Type B pancreatic cell (in vitro differentiated cells): Measurements from ENCODE around the gene EVC. TPM values are rescaled to one million over a fixed set of nuclear protein-coding genes. Genes with fewer than 3 reads are reported as not detected.
"Not testable (repeated sequence)": the region's sequence is repeated elsewhere in the genome, so short reads cannot be mapped to it uniquely, and the experiment has no call there.

Source experiments
- DNase-seq: peaks from one replicate; pipeline ENCODE4 v3.0.0; 2021; ENCODE audit warnings: mixed read lengths; ENCODE audit not compliant: unreplicated experiment; ENCODE audit errors: extremely low spot score
- H3K27ac Mint-ChIP-seq: 2 replicates; pipeline ENCODE4 v1.8.0; 2021; ENCODE audit warnings: mild to moderate bottlenecking, mixed read lengths
- H3K27me3 Mint-ChIP-seq: 2 replicates; pipeline ENCODE4 v1.8.0; 2021; ENCODE audit warnings: mixed read lengths
- H3K36me3 Mint-ChIP-seq: 2 replicates; pipeline ENCODE4 v1.8.0; 2021; ENCODE audit warnings: mixed read lengths
- H3K4me1 Mint-ChIP-seq: one replicate; pipeline ENCODE4 v1.8.0; 2021; ENCODE audit warnings: mixed read lengths; ENCODE audit not compliant: unreplicated experiment
- H3K4me3 Mint-ChIP-seq: 2 replicates; pipeline ENCODE4 v1.8.0; 2021; ENCODE audit warnings: mild to moderate bottlenecking, mixed read lengths
- H3K9me3 Mint-ChIP-seq: 2 replicates; pipeline ENCODE4 v1.8.0; 2021; ENCODE audit warnings: mixed read lengths
- CTCF ChIP-seq: fragments of 200-600 bp; sonication (generic); conservative IDR thresholded peaks from 2 replicates; pipeline ENCODE4 v1.5.0; 2021; ENCODE audit warnings: antibody characterized with exemption, mild to moderate bottlenecking
- total RNA-seq: library from RNA; stranded (reverse); gene quantifications from 2 replicates; pipeline ENCODE4 v1.2.1, GENCODE V29; 2021; ENCODE audit warnings: low replicate concordance

EVC gene
- total RNA-seq, 1 donor from 2014 or later: 29.2 TPM

- Mint-ChIP-seq H3K9me3 (no peaks in the 10 kb centered on the region), H3K4me3 (no peak overlapping the region), H3K27ac (no peak overlapping the region), H3K36me3 (peaks cover 37% of the 10 kb centered on the region), H3K27me3 (no peaks in the 10 kb centered on the region), H3K4me1 (no peaks in the 10 kb centered on the region)
- DNase-seq: no peak
- no peak for TF ChIP-seq CTCF
Observed at GRCh38 chr4:5805270-5805669, 94.3 kb downstream of the EVC start.

GRCh38 chr4:5808081-5808741 is 97.2 kb downstream of the EVC start:
- TF ChIP-seq CTCF: no peak
- Mint-ChIP-seq H3K27me3 (no peaks in the 10 kb centered on the region), H3K27ac (no peak overlapping the region), H3K9me3 (no peaks in the 10 kb centered on the region), H3K4me1 (no peaks in the 10 kb centered on the region), H3K4me3 (no peak overlapping the region), H3K36me3 (peaks cover 33% of the 10 kb centered on the region)
- no peak for DNase-seq

DNA sequence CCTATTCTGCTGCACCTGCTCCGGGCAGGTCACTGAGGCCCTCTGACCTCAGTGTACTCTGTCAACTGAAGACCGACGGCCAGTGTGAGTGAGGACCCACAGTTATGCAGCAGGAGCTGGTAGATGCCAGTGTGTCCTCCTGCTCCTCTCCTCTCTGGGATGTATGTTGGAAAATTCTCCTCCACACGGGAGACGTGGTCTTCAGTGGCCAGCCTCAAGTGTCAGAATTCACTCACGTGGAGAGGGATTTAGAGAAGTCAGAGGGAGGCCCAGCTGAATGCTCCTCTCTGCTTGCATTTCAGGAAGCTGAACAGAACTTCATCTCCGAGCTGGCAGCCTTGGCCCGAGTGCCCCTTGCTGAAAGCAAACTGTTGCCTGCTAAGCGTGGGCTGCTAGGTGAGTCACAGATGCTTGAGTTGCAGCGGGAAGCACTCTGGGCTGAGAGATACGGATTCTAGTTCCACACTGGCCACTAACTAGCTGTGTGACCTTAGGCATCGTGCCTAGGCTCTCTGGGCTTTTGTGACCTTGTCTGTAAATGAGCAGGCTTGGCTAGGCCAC is 98.3 kb downstream of the EVC start:
- DNase-seq: no peak
- Mint-ChIP-seq H3K4me1 (no peaks in the 10 kb centered on the region), H3K36me3 (peaks cover 32% of the 10 kb centered on the region), H3K27ac (no peak overlapping the region), H3K27me3 (no peaks in the 10 kb centered on the region), H3K9me3 (no peaks in the 10 kb centered on the region), H3K4me3 (no peak overlapping the region)
- no peak for TF ChIP-seq CTCF

GRCh38 chr4:5810151-5810550 is 99.2 kb downstream of the EVC start:
- Mint-ChIP-seq H3K4me3 (no peak overlapping the region), H3K27ac (no peak overlapping the region), H3K4me1 (no peaks in the 10 kb centered on the region), H3K27me3 (no peaks in the 10 kb centered on the region), H3K9me3 (no peaks in the 10 kb centered on the region), H3K36me3 (peaks cover 36% of the 10 kb centered on the region)
- DNase-seq: no peak
- TF ChIP-seq CTCF: no peak

DNA sequence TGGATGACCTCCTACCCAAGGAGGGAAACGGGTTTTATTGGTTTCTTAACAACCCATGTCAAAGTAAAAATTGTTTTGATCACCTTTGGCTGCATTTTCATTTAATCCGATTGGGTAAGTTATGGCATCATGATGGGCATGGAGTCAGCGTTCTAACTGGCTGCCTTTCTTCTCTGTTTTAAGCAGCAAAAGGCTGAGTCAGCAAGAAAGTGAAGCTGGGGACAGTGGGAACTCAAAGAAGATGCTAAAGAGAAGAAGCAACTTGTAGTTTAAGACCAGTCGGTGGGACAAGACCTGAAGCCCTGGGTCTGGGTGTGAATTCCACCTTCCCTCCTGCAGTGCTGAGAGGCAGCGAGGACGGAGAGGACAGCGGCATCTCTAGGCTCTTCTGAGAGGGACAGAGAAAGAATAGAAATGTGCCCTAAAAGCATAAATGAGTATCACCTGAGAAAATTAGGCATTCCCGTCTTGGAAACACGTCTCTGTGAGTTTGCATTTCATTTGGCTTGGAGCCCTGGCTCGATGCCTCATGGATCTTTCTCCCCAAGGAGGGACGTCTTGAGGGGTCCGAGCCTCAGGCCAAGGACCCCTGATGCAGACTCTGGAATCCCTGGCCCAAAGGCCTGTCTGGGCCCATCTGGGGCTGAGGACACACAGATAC is 99.9 kb downstream of the EVC start:
- no peak for TF ChIP-seq CTCF
- no peaks in the 10 kb centered on the region for H3K9me3 Mint-ChIP-seq
- H3K4me1 Mint-ChIP-seq: no peaks in the 10 kb centered on the region
- H3K36me3 Mint-ChIP-seq: peaks cover 36% of the 10 kb centered on the region
- H3K27ac Mint-ChIP-seq: no peak overlapping the region
- H3K27me3 Mint-ChIP-seq: no peaks in the 10 kb centered on the region
- H3K4me3 Mint-ChIP-seq: no peak overlapping the region
- DNase-seq: no peak

- not testable (repeated sequence) for H3K4me3 Mint-ChIP-seq, H3K27ac Mint-ChIP-seq, H3K9me3 Mint-ChIP-seq, DNase-seq, H3K4me1 Mint-ChIP-seq, H3K27me3 Mint-ChIP-seq
- peaks cover 29% of the 10 kb centered on the region for H3K36me3 Mint-ChIP-seq
Observed at GRCh38 chr4:5812057-5812456, 101.1 kb downstream of the EVC start.
